ENCODE measurements around the gene C9orf85. TPM values are rescaled to one million over a fixed set of nuclear protein-coding genes. Genes with fewer than 3 reads are reported as not detected.

Gene C9orf85
- total RNA-seq, 1 donor = 16.4 TPM

DNA sequence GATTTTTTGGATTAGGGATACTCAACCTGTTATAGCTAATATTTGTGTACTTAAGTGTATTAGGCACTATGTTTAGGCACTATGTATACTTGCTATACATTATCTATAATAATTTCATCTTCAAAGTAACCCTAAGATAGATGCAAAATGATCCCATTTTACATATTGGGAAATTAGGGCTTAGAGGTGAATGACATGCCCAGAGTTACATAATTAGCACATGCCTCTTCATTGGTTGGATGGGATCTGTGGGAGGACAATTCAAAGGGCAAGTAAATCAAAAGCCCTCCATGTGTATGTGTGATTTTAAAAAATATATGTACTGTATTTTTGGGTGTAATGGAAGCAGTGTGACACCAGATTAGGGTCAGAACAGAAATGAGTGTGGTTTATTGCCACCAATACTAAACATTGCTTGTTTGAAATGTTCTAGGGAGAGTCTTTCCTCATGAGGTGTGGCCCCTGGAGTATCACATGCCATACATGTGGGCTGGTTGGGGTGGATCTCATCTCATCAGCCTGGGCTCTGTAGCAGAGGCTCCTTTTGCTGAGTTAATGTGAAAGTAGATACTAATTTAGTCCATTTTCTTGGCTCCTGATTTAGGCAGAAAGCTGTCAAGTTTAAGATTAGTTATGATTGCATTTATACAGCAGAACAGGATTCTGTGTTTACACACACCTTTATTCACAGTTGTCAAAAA is 5.5 kb downstream of the C9orf85 start:
- no peak for DNase-seq (ENCODE audit: low read depth)
- TF ChIP-seq, protein P1, sequence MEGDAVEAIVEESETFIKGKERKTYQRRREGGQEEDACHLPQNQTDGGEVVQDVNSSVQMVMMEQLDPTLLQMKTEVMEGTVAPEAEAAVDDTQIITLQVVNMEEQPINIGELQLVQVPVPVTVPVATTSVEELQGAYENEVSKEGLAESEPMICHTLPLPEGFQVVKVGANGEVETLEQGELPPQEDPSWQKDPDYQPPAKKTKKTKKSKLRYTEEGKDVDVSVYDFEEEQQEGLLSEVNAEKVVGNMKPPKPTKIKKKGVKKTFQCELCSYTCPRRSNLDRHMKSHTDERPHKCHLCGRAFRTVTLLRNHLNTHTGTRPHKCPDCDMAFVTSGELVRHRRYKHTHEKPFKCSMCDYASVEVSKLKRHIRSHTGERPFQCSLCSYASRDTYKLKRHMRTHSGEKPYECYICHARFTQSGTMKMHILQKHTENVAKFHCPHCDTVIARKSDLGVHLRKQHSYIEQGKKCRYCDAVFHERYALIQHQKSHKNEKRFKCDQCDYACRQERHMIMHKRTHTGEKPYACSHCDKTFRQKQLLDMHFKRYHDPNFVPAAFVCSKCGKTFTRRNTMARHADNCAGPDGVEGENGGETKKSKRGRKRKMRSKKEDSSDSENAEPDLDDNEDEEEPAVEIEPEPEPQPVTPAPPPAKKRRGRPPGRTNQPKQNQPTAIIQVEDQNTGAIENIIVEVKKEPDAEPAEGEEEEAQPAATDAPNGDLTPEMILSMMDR (IDR thresholded peaks at IDR 0.05; ENCODE audit: insufficient read depth, low read depth, low read length) = no peak
- H3K4me3 ChIP-seq (ENCODE audit: low read depth, low read length) = no peak overlapping the region

DNA sequence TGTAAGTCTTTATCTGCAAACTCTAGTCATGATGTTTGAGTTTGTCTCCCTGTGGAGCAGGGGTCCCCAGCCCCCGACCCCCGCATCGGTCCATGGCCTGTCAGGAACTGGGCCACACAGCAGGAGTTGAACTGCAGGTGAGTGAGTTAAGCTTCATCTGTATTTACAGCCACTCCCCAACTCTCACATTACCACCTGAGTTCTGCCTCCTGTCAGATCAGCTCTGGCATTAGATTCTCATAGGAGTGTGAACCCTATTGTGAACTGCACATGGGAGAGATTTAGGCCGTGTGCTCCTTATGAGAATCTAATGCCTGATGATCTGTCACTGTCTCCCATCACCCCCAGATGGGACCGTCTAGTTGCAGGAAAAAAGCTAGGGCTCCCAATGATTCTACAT is 7.0 kb downstream of the C9orf85 start:
- H3K4me3 ChIP-seq (ENCODE audit: low read depth, low read length) = no peak overlapping the region
- TF ChIP-seq, protein P1 (IDR thresholded peaks at IDR 0.05; ENCODE audit: insufficient read depth, low read depth, low read length) = no peak
- DNase-seq (ENCODE audit: low read depth) = no peak

DNA sequence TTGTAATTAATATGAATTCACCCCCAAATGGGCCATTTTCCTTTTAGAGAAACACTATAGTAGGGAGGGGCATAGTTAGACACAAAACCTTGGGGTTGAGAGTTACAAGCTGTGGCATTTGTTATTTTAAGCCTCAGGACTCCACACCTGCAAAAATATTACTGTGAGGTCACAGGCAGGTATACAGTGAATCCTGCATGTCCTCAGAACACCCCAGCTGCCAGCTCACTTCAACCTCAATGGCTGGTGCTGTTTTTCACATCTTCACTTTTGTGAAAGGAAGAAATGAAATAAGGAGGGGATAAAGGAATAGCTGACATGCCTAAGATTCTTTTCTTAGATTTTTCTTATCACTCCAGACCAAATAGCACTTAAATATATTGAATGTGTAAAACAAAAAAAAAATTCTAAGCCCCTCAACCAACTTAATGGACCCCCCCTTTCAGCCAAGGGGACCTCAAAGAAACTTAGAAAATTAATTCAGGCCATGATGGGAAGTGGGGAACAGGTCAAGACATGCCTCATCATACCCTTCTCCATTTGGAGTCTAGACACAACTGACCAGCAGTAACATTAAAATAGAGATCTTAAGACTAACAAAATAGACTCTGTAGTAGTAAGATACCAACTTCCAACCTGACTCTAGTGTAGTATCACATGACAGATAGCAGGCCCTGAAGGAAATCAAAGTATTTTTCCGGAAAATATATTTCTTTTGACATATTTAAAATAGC is 9.2 kb downstream of the C9orf85 start:
- TF ChIP-seq, protein P1 (IDR thresholded peaks at IDR 0.05; ENCODE audit: insufficient read depth, low read depth, low read length) = no peak
- no peak for DNase-seq (ENCODE audit: low read depth)
- no peak overlapping the region for H3K4me3 ChIP-seq (ENCODE audit: low read depth, low read length)

DNA sequence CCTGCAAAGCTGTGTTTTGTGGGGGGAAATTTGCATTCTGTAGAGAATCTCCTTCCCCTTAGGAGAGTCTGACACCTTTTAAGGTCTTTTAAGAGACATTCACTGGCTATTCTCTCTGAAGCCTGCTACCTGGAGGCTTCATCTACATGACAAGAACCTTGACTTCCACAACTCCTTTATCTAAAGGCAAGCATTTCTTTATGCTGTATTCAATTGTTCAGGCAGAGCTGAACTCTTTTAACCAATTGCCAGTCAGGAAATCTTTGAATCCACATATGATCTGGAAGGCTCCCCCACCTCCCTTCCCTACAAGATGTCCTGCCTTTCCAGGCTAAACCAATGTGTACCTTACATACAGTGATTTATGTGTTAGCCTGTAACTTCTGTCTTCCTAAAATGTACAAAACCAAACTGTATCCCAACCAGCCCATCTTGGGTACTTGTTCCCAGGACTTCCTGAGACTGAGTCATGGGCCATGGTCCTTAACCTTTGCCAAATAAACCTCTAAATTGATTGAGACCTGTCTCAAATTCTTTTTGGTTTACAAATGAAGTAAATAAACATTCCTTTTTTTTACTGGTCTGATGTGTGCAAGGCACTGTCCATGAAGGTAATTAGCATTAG is 9.9 kb downstream of the C9orf85 start:
- H3K4me3 ChIP-seq (ENCODE audit: low read depth, low read length) = no peak overlapping the region
- no peak for DNase-seq (ENCODE audit: low read depth)
- TF ChIP-seq, protein P1 (IDR thresholded peaks at IDR 0.05; ENCODE audit: insufficient read depth, low read depth, low read length) = no peak

DNA sequence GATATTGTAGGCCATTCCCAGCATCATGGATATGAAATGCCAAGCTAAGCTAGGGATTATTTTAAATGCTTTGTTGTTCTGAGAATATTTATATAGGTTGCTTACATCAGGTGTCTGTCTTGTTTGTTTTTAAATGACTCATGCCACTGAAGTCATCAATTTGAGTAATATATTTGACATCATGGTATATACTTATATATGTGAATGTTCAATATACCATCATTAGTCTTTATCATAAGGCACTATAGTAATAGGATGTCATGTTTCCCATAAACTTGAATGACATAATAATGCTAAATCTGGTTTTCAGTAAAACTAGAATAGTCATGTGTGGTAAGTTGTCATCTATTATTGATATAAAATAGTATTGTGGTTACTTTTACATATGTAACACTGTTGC is 13.1 kb downstream of the C9orf85 start:
- no peak overlapping the region for H3K4me3 ChIP-seq (ENCODE audit: low read depth, low read length)
- TF ChIP-seq, protein P1 (IDR thresholded peaks at IDR 0.05; ENCODE audit: insufficient read depth, low read depth, low read length) = no peak
- no peak for DNase-seq (ENCODE audit: low read depth)

DNA sequence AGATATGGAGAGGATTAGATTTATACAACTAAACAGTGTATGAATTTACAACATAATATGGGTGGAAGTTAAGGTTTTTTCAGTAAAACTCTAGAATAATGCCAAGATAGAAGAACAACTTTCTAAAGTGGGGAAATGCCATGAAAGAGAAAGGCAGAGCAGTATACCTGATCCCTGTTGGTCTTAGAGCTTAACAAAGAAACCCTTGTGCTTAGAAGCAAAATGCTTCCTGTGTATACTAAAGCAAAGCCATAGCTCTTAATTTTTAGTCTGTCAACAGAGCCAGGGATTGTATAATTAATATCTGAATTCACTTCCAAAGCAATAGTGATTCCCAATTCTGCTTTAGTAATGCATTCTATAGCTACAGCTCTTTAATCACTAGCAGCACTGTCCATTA is 14.4 kb downstream of the C9orf85 start:
- H3K4me3 ChIP-seq (ENCODE audit: low read depth, low read length) = no peak overlapping the region
- DNase-seq (ENCODE audit: low read depth) = no peak
- TF ChIP-seq, protein P1 (IDR thresholded peaks at IDR 0.05; ENCODE audit: insufficient read depth, low read depth, low read length) = no peak

All from fibroblast of villous mesenchyme (primary cell).